ELR (cell line): ENCODE measurements around the gene CMTR1.

ENCODE experiments used
- DNase-seq: peaks from one replicate; pipeline ENCODE4 v3.0.0-alpha.2; 2015; ENCODE audit warnings: low read depth

CMTR1 gene

GRCh38 chr6:37479266-37479854, 46.3 kb downstream of the CMTR1 start:
- no peak for DNase-seq

GRCh38 chr6:37480118-37480736, 47.2 kb downstream of the CMTR1 start:
- DNase-seq, result no peak

- no peak for DNase-seq
Measured at GRCh38 chr6:37480951-37481534, 48.0 kb downstream of the CMTR1 start.

GRCh38 chr6:37481711-37482605, 48.9 kb downstream of the CMTR1 start:
- no peak for DNase-seq

GRCh38 chr6:37482606-37483251, 49.7 kb downstream of the CMTR1 start:
- no peak for DNase-seq

GRCh38 chr6:37483252-37483901, 50.4 kb downstream of the CMTR1 start:
- no peak for DNase-seq

GRCh38 chr6:37483917-37484785, 51.1 kb downstream of the CMTR1 start:
- peak; percentile 60 for DNase-seq

GRCh38 chr6:37484786-37485170, 51.8 kb downstream of the CMTR1 start:
- DNase-seq, result no peak

- DNase-seq, result peak; percentile 33
Measured at GRCh38 chr6:37485291-37485702, 52.3 kb downstream of the CMTR1 start.

- DNase-seq, result no peak
Measured at GRCh38 chr6:37486121-37486839, 53.3 kb downstream of the CMTR1 start.

GRCh38 chr6:37487591-37488380, 54.8 kb downstream of the CMTR1 start:
- DNase-seq, result no peak

GRCh38 chr6:37488476-37488875, 55.5 kb downstream of the CMTR1 start:
- DNase-seq, result no peak

- DNase-seq, result peak; percentile 36
Measured at GRCh38 chr6:37489697-37490336, 56.8 kb downstream of the CMTR1 start.

GRCh38 chr6:37490536-37491170, 57.6 kb downstream of the CMTR1 start:
- DNase-seq, result no peak

- DNase-seq, result no peak
Measured at GRCh38 chr6:37491171-37491829, 58.3 kb downstream of the CMTR1 start.

GRCh38 chr6:37491830-37492208, 58.8 kb downstream of the CMTR1 start:
- DNase-seq, result no peak

GRCh38 chr6:37492236-37492972, 59.4 kb downstream of the CMTR1 start:
- DNase-seq, result no peak
